HG03095 (cell line): Measurements from ENCODE around the gene ANKS1A.

ENCODE experiments used
- ATAC-seq: cut with Tn5 transposase; IDR thresholded peaks from one replicate; pipeline ENCODE4 v1.9.1; 2021; ENCODE audit warnings: moderate library complexity; ENCODE audit not compliant: unreplicated experiment

Gene ANKS1A

GRCh38 chr6:35036828-35037663, 148.0 kb downstream of the ANKS1A start:
- ATAC-seq = no peak

GRCh38 chr6:35037664-35038038, 148.6 kb downstream of the ANKS1A start:
- no peak for ATAC-seq

- ATAC-seq = no peak
Measured at GRCh38 chr6:35038076-35038475, 149.0 kb downstream of the ANKS1A start.

- ATAC-seq = no peak
Measured at GRCh38 chr6:35040398-35040797, 151.3 kb downstream of the ANKS1A start.

- no peak for ATAC-seq
Measured at GRCh38 chr6:35041086-35041861, 152.2 kb downstream of the ANKS1A start.

- ATAC-seq = no peak
Measured at GRCh38 chr6:35042031-35042815, 153.2 kb downstream of the ANKS1A start.

GRCh38 chr6:35043381-35044130, 154.5 kb downstream of the ANKS1A start:
- no peak for ATAC-seq

- no peak for ATAC-seq
Measured at GRCh38 chr6:35044145-35044745, 155.2 kb downstream of the ANKS1A start.

- ATAC-seq = no peak
Measured at GRCh38 chr6:35044761-35045421, 155.8 kb downstream of the ANKS1A start.

GRCh38 chr6:35046103-35046502, 157.0 kb downstream of the ANKS1A start:
- no peak for ATAC-seq

- ATAC-seq = no peak
Measured at GRCh38 chr6:35046862-35047261, 157.8 kb downstream of the ANKS1A start.

GRCh38 chr6:35047265-35048011, 158.4 kb downstream of the ANKS1A start:
- no peak for ATAC-seq

GRCh38 chr6:35048031-35048613, 159.1 kb downstream of the ANKS1A start:
- ATAC-seq = no peak

- ATAC-seq = no peak
Measured at GRCh38 chr6:35048631-35049083, 159.6 kb downstream of the ANKS1A start.

- ATAC-seq = no peak
Measured at GRCh38 chr6:35049156-35049735, 160.2 kb downstream of the ANKS1A start.

GRCh38 chr6:35049900-35050756, 161.1 kb downstream of the ANKS1A start:
- no peak for ATAC-seq

- ATAC-seq = no peak
Measured at GRCh38 chr6:35050757-35051330, 161.8 kb downstream of the ANKS1A start.
